GM23338 (cell line): ENCODE data around the gene NXPE3. TPM values are rescaled to one million over a fixed set of nuclear protein-coding genes. Genes with fewer than 3 reads are reported as not detected.
A peak's percentile ranks its signal among the peaks of the same experiment; 100 is the strongest.

Experiments used
- ATAC-seq: fragments of 200-7000 bp; cut with Tn5 transposase; 3 replicates; pipeline ENCODE4 v1.9.1; 2020
- DNase-seq: peaks from one replicate; pipeline ENCODE4 v3.0.0-alpha.2; 2015; ENCODE audit warnings: low spot score
- H2AFZ ChIP-seq: fragments of 200-600 bp; sonication (generic); 2 replicates; pipeline ENCODE4 v1.8.0; 2016; ENCODE audit warnings: antibody characterized with exemption, mild to moderate bottlenecking, moderate library complexity
- H3F3A ChIP-seq: fragments of 200-600 bp; sonication (generic); replicated peaks from 2 replicates; pipeline ENCODE4 v1.8.0; 2017; ENCODE audit warnings: antibody characterized with exemption, mixed run types, low read depth
- H3K27ac ChIP-seq: fragments of 200-600 bp; sonication (generic); 2 replicates; pipeline ENCODE4 v1.6.1; 2016; ENCODE audit warnings: low read depth
- H3K27me3 ChIP-seq: fragments of 200-600 bp; sonication (generic); 2 replicates; pipeline ENCODE4 v1.8.0; 2016; ENCODE audit warnings: mild to moderate bottlenecking, mixed run types, moderate library complexity; ENCODE audit not compliant: insufficient read depth
- H3K36me3 ChIP-seq: fragments of 200-600 bp; sonication (generic); 2 replicates; pipeline ENCODE4 v1.8.0; 2016; ENCODE audit warnings: mild to moderate bottlenecking; ENCODE audit not compliant: insufficient read depth
- H3K4me1 ChIP-seq: fragments of 200-600 bp; sonication (generic); 2 replicates; pipeline ENCODE4 v1.8.0; 2016; ENCODE audit warnings: mild to moderate bottlenecking, moderate library complexity; ENCODE audit not compliant: insufficient read depth
- H3K4me2 ChIP-seq: fragments of 200-600 bp; sonication (generic); 2 replicates; pipeline ENCODE4 v1.7.1; 2017; ENCODE audit warnings: mixed run types
- H3K4me3 ChIP-seq: fragments of 200-600 bp; sonication (generic); 2 replicates; pipeline ENCODE4 v1.6.1; 2016; ENCODE audit warnings: mixed run types
- H3K79me2 ChIP-seq: fragments of 200-600 bp; sonication (generic); replicated peaks from 2 replicates; pipeline ENCODE4 v1.8.0; 2017; ENCODE audit warnings: mild to moderate bottlenecking; ENCODE audit not compliant: insufficient read depth
- H3K9me2 ChIP-seq: fragments of 200-600 bp; sonication (generic); 2 replicates; pipeline ENCODE4 v1.8.0; 2017; ENCODE audit not compliant: insufficient read depth
- H4K20me1 ChIP-seq: fragments of 200-600 bp; sonication (generic); replicated peaks from 2 replicates; pipeline ENCODE4 v1.8.0; 2017; ENCODE audit warnings: mild to moderate bottlenecking; ENCODE audit not compliant: insufficient read depth
- H3K27ac Mint-ChIP-seq: 2 replicates; pipeline ENCODE4 v1.8.0; 2020; ENCODE audit warnings: inconsistent platforms, mild to moderate bottlenecking, moderate library complexity, mixed read lengths
- H3K27me3 Mint-ChIP-seq: 3 replicates; pipeline ENCODE4 v1.8.0; 2022; ENCODE audit warnings: low read depth, mild to moderate bottlenecking, moderate library complexity, mixed read lengths, inconsistent platforms; ENCODE audit not compliant: insufficient read depth, poor library complexity
- H3K36me3 Mint-ChIP-seq: 3 replicates; pipeline ENCODE4 v1.8.0; 2021; ENCODE audit warnings: low read depth, mild to moderate bottlenecking, inconsistent platforms, moderate library complexity, mixed read lengths
- H3K4me1 Mint-ChIP-seq: 3 replicates; pipeline ENCODE4 v1.8.0; 2020; ENCODE audit warnings: mild to moderate bottlenecking, inconsistent platforms, mixed read lengths
- H3K4me3 Mint-ChIP-seq: 3 replicates; pipeline ENCODE4 v1.8.0; 2021; ENCODE audit warnings: moderate library complexity, mild to moderate bottlenecking, inconsistent platforms, mixed read lengths
- H3K9me3 Mint-ChIP-seq: 3 replicates; pipeline ENCODE4 v1.8.0; 2020; ENCODE audit warnings: moderate library complexity, mild to moderate bottlenecking, inconsistent platforms, mixed read lengths
- CREB1 ChIP-seq: fragments of 250-450 bp; sonication (Bioruptor Pico); IDR thresholded peaks from 2 replicates; pipeline ENCODE4 v1.5.0; 2020; ENCODE audit warnings: low read depth, mild to moderate bottlenecking, moderate library complexity
- EZH2 ChIP-seq: fragments of 200-600 bp; sonication (generic); IDR thresholded peaks from one replicate; pipeline ENCODE4 v1.8.0; 2017; ENCODE audit warnings: antibody characterized with exemption, mild to moderate bottlenecking, low read depth; ENCODE audit not compliant: unreplicated experiment
- EZH2phosphoT487 ChIP-seq: fragments of 200-600 bp; sonication (generic); IDR thresholded peaks from one replicate; pipeline ENCODE4 v1.8.1; 2018; ENCODE audit warnings: antibody characterized with exemption; ENCODE audit not compliant: unreplicated experiment
- JUNB ChIP-seq: IDR thresholded peaks from one replicate; pipeline ENCODE4 v1.6.1; 2016; ENCODE audit warnings: antibody characterized with exemption; ENCODE audit not compliant: unreplicated experiment
- NANOG ChIP-seq: IDR thresholded peaks from 2 replicates; pipeline ENCODE4 v1.6.1; 2016; ENCODE audit warnings: antibody characterized with exemption, borderline replicate concordance
- ZNF114 ChIP-seq: fragments of 250-450 bp; sonication (Bioruptor Pico); IDR thresholded peaks from 2 replicates; pipeline ENCODE4 v1.5.0; 2020; ENCODE audit warnings: mild to moderate bottlenecking, moderate library complexity
- polyA plus RNA-seq: library from polyadenylated mRNA; unstranded; fragments of >200 nt; fragmentation: Nextera tagmentation; extraction: Ambion mirVana; gene quantifications from 2 replicates; pipeline ENCODE4 v1.2.1, GENCODE V29; 2016
- total RNA-seq: library from RNA; depleted of rRNA; stranded (reverse); fragments of >200 nt; shearing (Covaris generic); gene quantifications from 2 replicates; pipeline ENCODE4 v1.2.3, GENCODE V29; 2014
- TF ChIP-seq, protein P1 (sequence below): fragments of 250-450 bp; sonication (Bioruptor Pico); IDR thresholded peaks from 2 replicates; pipeline ENCODE4 v1.5.0; 2020; ENCODE audit warnings: mild to moderate bottlenecking, moderate library complexity
- TF ChIP-seq, protein P2 (sequence below): IDR thresholded peaks from one replicate; pipeline ENCODE4 v1.6.1; 2018; ENCODE audit warnings: antibody characterized with exemption; ENCODE audit not compliant: unreplicated experiment

The NXPE3 gene
- total and polyA plus RNA-seq, 2 experiments from 2014 or later: 13.3 to 20.8 TPM

DNA sequence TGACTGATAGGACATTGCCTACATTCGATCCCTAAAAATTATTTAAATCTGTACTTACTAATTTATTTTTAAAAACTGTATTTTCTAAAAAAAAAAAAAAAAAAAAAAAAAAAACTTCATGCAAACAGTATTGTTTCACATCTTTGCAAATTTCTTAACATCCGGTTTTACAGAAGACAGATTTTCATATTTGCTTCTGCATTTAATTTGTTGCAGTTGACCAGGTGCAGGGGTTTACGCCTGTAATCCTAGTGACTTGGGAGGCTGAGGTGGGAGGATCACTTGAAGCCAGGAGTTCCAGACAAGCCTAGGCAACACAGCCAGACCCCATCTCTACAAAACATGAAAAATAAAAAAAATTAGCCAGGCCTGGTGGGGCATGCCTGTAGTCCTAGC, 63.9 kb downstream of the NXPE3 start:
- Histone ChIP-seq H3K9me2 (no peaks in the 10 kb centered on the region; the same call in 1 of the 2 replicates), H3K36me3 (no peaks in the 10 kb centered on the region), H3K4me2 (no peak overlapping the region), H3K27me3 (no peaks in the 10 kb centered on the region), H3K79me2 (no peaks in the 10 kb centered on the region), H3K27ac (peak overlapping the region; percentile 82), H3F3A (0 out of 2 replicates have a peak, but pooled peaks cover under 1% of the 10 kb centered on the region), H2AFZ (no peak overlapping the region), H3K4me1 (peaks cover 26% of the 10 kb centered on the region), H4K20me1 (no peaks in the 10 kb centered on the region), H3K4me3 (no peak overlapping the region)
- Mint-ChIP-seq H3K4me1 (peaks cover 44% of the 10 kb centered on the region), H3K27me3 (peaks cover 8% of the 10 kb centered on the region), H3K36me3 (peaks cover 2% of the 10 kb centered on the region; the same call in 1 of the 3 replicates), H3K9me3 (no peaks in the 10 kb centered on the region), H3K4me3 (no peak overlapping the region), H3K27ac (peak overlapping the region; percentile 82)
- ATAC-seq (no peak), DNase-seq (no peak)
- TF ChIP-seq ZNF114 (CRISPR knock-in tag) (no peak), EZH2phosphoT487 (no peak), EZH2 (no peak), CREB1 (CRISPR knock-in tag) (no peak), JUNB (no peak), NANOG (no peak)
- TF ChIP-seq, protein P1, sequence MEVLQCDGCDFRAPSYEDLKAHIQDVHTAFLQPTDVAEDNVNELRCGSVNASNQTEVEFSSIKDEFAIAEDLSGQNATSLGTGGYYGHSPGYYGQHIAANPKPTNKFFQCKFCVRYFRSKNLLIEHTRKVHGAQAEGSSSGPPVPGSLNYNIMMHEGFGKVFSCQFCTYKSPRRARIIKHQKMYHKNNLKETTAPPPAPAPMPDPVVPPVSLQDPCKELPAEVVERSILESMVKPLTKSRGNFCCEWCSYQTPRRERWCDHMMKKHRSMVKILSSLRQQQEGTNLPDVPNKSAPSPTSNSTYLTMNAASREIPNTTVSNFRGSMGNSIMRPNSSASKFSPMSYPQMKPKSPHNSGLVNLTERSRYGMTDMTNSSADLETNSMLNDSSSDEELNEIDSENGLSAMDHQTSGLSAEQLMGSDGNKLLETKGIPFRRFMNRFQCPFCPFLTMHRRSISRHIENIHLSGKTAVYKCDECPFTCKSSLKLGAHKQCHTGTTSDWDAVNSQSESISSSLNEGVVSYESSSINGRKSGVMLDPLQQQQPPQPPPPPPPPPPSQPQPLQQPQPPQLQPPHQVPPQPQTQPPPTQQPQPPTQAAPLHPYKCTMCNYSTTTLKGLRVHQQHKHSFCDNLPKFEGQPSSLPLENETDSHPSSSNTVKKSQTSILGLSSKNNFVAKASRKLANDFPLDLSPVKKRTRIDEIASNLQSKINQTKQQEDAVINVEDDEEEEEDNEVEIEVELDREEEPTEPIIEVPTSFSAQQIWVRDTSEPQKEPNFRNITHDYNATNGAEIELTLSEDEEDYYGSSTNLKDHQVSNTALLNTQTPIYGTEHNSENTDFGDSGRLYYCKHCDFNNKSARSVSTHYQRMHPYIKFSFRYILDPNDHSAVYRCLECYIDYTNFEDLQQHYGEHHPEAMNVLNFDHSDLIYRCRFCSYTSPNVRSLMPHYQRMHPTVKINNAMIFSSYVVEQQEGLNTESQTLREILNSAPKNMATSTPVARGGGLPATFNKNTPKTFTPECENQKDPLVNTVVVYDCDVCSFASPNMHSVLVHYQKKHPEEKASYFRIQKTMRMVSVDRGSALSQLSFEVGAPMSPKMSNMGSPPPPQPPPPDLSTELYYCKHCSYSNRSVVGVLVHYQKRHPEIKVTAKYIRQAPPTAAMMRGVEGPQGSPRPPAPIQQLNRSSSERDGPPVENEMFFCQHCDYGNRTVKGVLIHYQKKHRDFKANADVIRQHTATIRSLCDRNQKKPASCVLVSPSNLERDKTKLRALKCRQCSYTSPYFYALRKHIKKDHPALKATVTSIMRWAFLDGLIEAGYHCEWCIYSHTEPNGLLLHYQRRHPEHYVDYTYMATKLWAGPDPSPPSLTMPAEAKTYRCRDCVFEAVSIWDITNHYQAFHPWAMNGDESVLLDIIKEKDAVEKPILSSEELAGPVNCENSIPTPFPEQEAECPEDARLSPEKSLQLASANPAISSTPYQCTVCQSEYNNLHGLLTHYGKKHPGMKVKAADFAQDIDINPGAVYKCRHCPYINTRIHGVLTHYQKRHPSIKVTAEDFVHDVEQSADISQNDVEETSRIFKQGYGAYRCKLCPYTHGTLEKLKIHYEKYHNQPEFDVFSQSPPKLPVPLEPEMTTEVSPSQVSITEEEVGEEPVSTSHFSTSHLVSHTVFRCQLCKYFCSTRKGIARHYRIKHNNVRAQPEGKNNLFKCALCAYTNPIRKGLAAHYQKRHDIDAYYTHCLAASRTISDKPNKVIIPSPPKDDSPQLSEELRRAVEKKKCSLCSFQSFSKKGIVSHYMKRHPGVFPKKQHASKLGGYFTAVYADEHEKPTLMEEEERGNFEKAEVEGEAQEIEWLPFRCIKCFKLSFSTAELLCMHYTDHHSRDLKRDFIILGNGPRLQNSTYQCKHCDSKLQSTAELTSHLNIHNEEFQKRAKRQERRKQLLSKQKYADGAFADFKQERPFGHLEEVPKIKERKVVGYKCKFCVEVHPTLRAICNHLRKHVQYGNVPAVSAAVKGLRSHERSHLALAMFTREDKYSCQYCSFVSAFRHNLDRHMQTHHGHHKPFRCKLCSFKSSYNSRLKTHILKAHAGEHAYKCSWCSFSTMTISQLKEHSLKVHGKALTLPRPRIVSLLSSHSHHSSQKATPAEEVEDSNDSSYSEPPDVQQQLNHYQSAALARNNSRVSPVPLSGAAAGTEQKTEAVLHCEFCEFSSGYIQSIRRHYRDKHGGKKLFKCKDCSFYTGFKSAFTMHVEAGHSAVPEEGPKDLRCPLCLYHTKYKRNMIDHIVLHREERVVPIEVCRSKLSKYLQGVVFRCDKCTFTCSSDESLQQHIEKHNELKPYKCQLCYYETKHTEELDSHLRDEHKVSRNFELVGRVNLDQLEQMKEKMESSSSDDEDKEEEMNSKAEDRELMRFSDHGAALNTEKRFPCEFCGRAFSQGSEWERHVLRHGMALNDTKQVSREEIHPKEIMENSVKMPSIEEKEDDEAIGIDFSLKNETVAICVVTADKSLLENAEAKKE: no peak
- TF ChIP-seq, protein P2, sequence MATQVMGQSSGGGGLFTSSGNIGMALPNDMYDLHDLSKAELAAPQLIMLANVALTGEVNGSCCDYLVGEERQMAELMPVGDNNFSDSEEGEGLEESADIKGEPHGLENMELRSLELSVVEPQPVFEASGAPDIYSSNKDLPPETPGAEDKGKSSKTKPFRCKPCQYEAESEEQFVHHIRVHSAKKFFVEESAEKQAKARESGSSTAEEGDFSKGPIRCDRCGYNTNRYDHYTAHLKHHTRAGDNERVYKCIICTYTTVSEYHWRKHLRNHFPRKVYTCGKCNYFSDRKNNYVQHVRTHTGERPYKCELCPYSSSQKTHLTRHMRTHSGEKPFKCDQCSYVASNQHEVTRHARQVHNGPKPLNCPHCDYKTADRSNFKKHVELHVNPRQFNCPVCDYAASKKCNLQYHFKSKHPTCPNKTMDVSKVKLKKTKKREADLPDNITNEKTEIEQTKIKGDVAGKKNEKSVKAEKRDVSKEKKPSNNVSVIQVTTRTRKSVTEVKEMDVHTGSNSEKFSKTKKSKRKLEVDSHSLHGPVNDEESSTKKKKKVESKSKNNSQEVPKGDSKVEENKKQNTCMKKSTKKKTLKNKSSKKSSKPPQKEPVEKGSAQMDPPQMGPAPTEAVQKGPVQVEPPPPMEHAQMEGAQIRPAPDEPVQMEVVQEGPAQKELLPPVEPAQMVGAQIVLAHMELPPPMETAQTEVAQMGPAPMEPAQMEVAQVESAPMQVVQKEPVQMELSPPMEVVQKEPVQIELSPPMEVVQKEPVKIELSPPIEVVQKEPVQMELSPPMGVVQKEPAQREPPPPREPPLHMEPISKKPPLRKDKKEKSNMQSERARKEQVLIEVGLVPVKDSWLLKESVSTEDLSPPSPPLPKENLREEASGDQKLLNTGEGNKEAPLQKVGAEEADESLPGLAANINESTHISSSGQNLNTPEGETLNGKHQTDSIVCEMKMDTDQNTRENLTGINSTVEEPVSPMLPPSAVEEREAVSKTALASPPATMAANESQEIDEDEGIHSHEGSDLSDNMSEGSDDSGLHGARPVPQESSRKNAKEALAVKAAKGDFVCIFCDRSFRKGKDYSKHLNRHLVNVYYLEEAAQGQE: no peak
